Stimulated activated CD8-positive, alpha-beta memory T cell treated with anti-CD3 and anti-CD28 coated beads, Interleukin-12 subunit alpha, Interleukin-12 subunit beta, amount 100 ng/mL, for 4 hours (primary cell): ENCODE data around the gene CNDP1.
A peak's percentile ranks its signal among the peaks of the same experiment; 100 is the strongest.
"Not testable (repeated sequence)": the region's sequence is repeated elsewhere in the genome, so short reads cannot be mapped to it uniquely, and the experiment has no call there.

Experiments used
- DNase-seq: peaks from one replicate; pipeline ENCODE4 v3.0.0-alpha.2; 2020; ENCODE audit warnings: low read depth

The CNDP1 gene

GRCh38 chr18:74534150-74534969 is at the start of gene CNDP1:
Gene CNDP1 (plus strand): TSS chr18:74534500. CDS start chr18:74534668, 168 bp downstream.
- DNase-seq = no peak

- DNase-seq = no peak
Observed at GRCh38 chr18:74486119-74486849, 48.0 kb upstream of the CNDP1 start.

GRCh38 chr18:74488354-74488753 is 45.9 kb upstream of the CNDP1 start:
- DNase-seq = no peak

GRCh38 chr18:74488864-74489263 is 45.4 kb upstream of the CNDP1 start:
- no peak for DNase-seq

- DNase-seq = no peak
Observed at GRCh38 chr18:74489676-74490075, 44.6 kb upstream of the CNDP1 start.

GRCh38 chr18:74492259-74492658 is 42.0 kb upstream of the CNDP1 start:
- DNase-seq = no peak

GRCh38 chr18:74493689-74494088 is 40.6 kb upstream of the CNDP1 start:
- DNase-seq = peak; percentile 20

- no peak for DNase-seq
Observed at GRCh38 chr18:74494514-74494913, 39.8 kb upstream of the CNDP1 start.

- peak; percentile 98 for DNase-seq
Observed at GRCh38 chr18:74495581-74496507, 38.5 kb upstream of the CNDP1 start, which contains the start of gene CNDP2. Gene CNDP2 (plus strand): TSS chr18:74496363. CDS start chr18:74499974, 3,611 bp downstream.

GRCh38 chr18:74496508-74497323 is 37.6 kb upstream of the CNDP1 start:
- no peak for DNase-seq

GRCh38 chr18:74497324-74497676 is 37.0 kb upstream of the CNDP1 start:
- DNase-seq = no peak

- DNase-seq = no peak
Observed at GRCh38 chr18:74497778-74498177, 36.5 kb upstream of the CNDP1 start.

- DNase-seq = peak; percentile 65
Observed at GRCh38 chr18:74498712-74499627, 35.3 kb upstream of the CNDP1 start.

- DNase-seq = peak; percentile 18
Observed at GRCh38 chr18:74499633-74500032, 34.7 kb upstream of the CNDP1 start.

- DNase-seq = no peak
Observed at GRCh38 chr18:74500372-74500771, 33.9 kb upstream of the CNDP1 start.

GRCh38 chr18:74500774-74501173 is 33.5 kb upstream of the CNDP1 start:
- DNase-seq = not testable (repeated sequence)

GRCh38 chr18:74501386-74501785 is 32.9 kb upstream of the CNDP1 start:
- DNase-seq = no peak

- DNase-seq = no peak
Observed at GRCh38 chr18:74503137-74503536, 31.2 kb upstream of the CNDP1 start.

- no peak for DNase-seq
Observed at GRCh38 chr18:74505776-74506175, 28.5 kb upstream of the CNDP1 start.

GRCh38 chr18:74506448-74507084 is 27.7 kb upstream of the CNDP1 start:
- DNase-seq = no peak
